Endodermal cell (in vitro differentiated cells): ENCODE measurements around the gene MPST. TPM values are rescaled to one million over a fixed set of nuclear protein-coding genes. Genes with fewer than 3 reads are reported as not detected.

Experiments used
- DNase-seq: peaks from one replicate; pipeline ENCODE4 v3.0.0-alpha.2; 2017
- H3K27ac ChIP-seq: 2 replicates; pipeline ENCODE4 v1.5.1; 2013; ENCODE audit warnings: mild to moderate bottlenecking, low read depth, low read length, moderate library complexity
- H3K27me3 ChIP-seq: 2 replicates; pipeline ENCODE4 v1.6.1; 2013; ENCODE audit warnings: mild to moderate bottlenecking, low read length, moderate library complexity; ENCODE audit not compliant: insufficient read depth, control insufficient read depth, poor library complexity, severe bottlenecking
- H3K36me3 ChIP-seq: 2 replicates; pipeline ENCODE4 v1.7.0; 2013; ENCODE audit warnings: mild to moderate bottlenecking, low read length, moderate library complexity; ENCODE audit not compliant: control insufficient read depth, insufficient read depth
- H3K4me1 ChIP-seq: one replicate; pipeline ENCODE4 v1.7.0; 2013; ENCODE audit warnings: low read length; ENCODE audit not compliant: control insufficient read depth, insufficient read depth
- H3K4me3 ChIP-seq: 2 replicates; pipeline ENCODE4 v1.5.1; 2013; ENCODE audit warnings: mild to moderate bottlenecking, low read length, moderate library complexity
- H3K9ac ChIP-seq: 2 replicates; pipeline ENCODE4 v1.6.1; 2013; ENCODE audit warnings: mild to moderate bottlenecking, low read length, moderate library complexity; ENCODE audit not compliant: poor library complexity, severe bottlenecking; ENCODE audit errors: extremely low read depth
- H3K9me3 ChIP-seq: 2 replicates; pipeline ENCODE4 v1.6.1; 2013; ENCODE audit warnings: mild to moderate bottlenecking, low read length, moderate library complexity; ENCODE audit not compliant: control insufficient read depth
- H3K27ac Mint-ChIP-seq: 2 replicates; pipeline ENCODE4 v1.8.0; 2020; ENCODE audit warnings: mixed read lengths
- H3K27me3 Mint-ChIP-seq: 2 replicates; pipeline ENCODE4 v1.8.0; 2021; ENCODE audit warnings: mild to moderate bottlenecking, mixed read lengths; ENCODE audit not compliant: insufficient read depth
- H3K36me3 Mint-ChIP-seq: 2 replicates; pipeline ENCODE4 v1.8.0; 2020; ENCODE audit warnings: low read depth, mixed read lengths
- H3K4me1 Mint-ChIP-seq: 2 replicates; pipeline ENCODE4 v1.8.0; 2020; ENCODE audit warnings: mixed read lengths
- H3K4me3 Mint-ChIP-seq: 2 replicates; pipeline ENCODE4 v1.8.0; 2020; ENCODE audit warnings: mild to moderate bottlenecking, moderate library complexity, mixed read lengths
- H3K9me3 Mint-ChIP-seq: 2 replicates; pipeline ENCODE4 v1.8.0; 2020; ENCODE audit warnings: mild to moderate bottlenecking, mixed read lengths
- CTCF ChIP-seq: fragments of 200-600 bp; sonication (generic); conservative IDR thresholded peaks from 2 replicates; pipeline ENCODE4 v1.5.0; 2021; ENCODE audit warnings: antibody characterized with exemption, mild to moderate bottlenecking
- WGBS, 2 experiments: methylation state at CpG; one replicate each; pipeline versions ENCODE4 v1.1.5 to v1.1.7; 2013; ENCODE audit warnings: missing lambda C conversion rate in 2 of 2, mixed read lengths in 1 of 2; ENCODE audit not compliant: insufficient coverage in 1 of 2, insufficient read length in 1 of 2; 5-methylcytosine and 5-hydroxymethylcytosine counted together
- long read RNA-seq, 4 experiments: library from polyadenylated mRNA in 2 of 4; library from RNA in 1 of 4; library from capped mRNA in 1 of 4; stranded (forward) in 3 of 4; unstranded in 1 of 4; transcript quantifications; one replicate each; pipeline ENCODE4 v2.0.0, GENCODE V29; 2020 to 2021; ENCODE audit warnings: inconsistent platforms in 1 of 4
- polyA plus RNA-seq, 2 experiments: library from polyadenylated mRNA; stranded (reverse); fragments of 50-300 nt; gene quantifications; one replicate each; pipeline ENCODE4 v1.2.3, GENCODE V29; 2013
- total RNA-seq, 2 donors: library from RNA; stranded (reverse); fragmentation: NEBNext Ultra II Directional in 1 of 2; extraction: Animal tissue kit (Norgen Biotek cat#: 25700) in 1 of 2; gene quantifications; 2 replicates in 1 of 2; 3 replicates in 1 of 2; pipeline ENCODE4 v1.2.1, GENCODE V29; 2021

The MPST gene
- 10 to 100 TPM; 71.7 to 74.6 TPM for total RNA-seq
- 83.6 TPM for polyA plus RNA-seq (2013, experiment 1 of 2)
- 77.0 TPM for polyA plus RNA-seq (2013, experiment 2 of 2)
- long read RNA-seq, experiment 1, transcript MPST-206 (3 exons, 1,331 nt), result major isoform, 28 of 56 reads
- long read RNA-seq, experiment 1, partial matches to known transcripts, result 23 of 56 reads
- long read RNA-seq, experiment 1, other reads (novel, unspliced or antisense), result 4 of 56 reads
- long read RNA-seq, experiment 2, transcript MPST-203 (3 exons, 1,345 nt), result minor isoform, 28 of 180 reads
- long read RNA-seq, experiment 2, transcript MPST-206 (3 exons, 1,331 nt), result major isoform, 124 of 180 reads
- long read RNA-seq, experiment 2, partial matches to known transcripts, result 5 of 180 reads
- long read RNA-seq, experiment 2, other reads (novel, unspliced or antisense), result 15 of 180 reads
- long read RNA-seq, experiment 3, transcript MPST-203 (3 exons, 1,345 nt), result minor isoform, 90 of 315 reads
- long read RNA-seq, experiment 3, transcript MPST-206 (3 exons, 1,331 nt), result major isoform, 145 of 315 reads
- long read RNA-seq, experiment 3, transcript MPST-205 (4 exons, 1,453 nt), result minor isoform, 5 of 315 reads
- long read RNA-seq, experiment 3, transcript MPST-201 (4 exons, 1,504 nt), result minor isoform, 22 of 315 reads
- long read RNA-seq, experiment 3, partial matches to known transcripts, result 21 of 315 reads
- long read RNA-seq, experiment 3, other reads (novel, unspliced or antisense), result 29 of 315 reads
- long read RNA-seq, experiment 4, partial matches to known transcripts, result 0 of 2 reads
- long read RNA-seq, experiment 4, other reads (novel, unspliced or antisense), result 2 of 2 reads

- Histone ChIP-seq H3K27ac (peak within 1 kb of the TSS; percentile 73), H3K36me3 (peaks cover 18% of the 10 kb centered on the region), H3K4me1 (peaks cover 11% of the 10 kb centered on the region), H3K27me3 (no peaks in the 10 kb centered on the region), H3K4me3 (peak within 1 kb of the TSS; percentile 87), H3K9me3 (no peaks in the 10 kb centered on the region), H3K9ac (peak within 1 kb of the TSS; percentile 73)
- peak; percentile 88 for DNase-seq
- TF ChIP-seq CTCF, result peak; percentile 44
- 0% methylated on average over 25 to 104 of the region's 107 CpGs for WGBS, 2 experiments
- H3K27ac Mint-ChIP-seq, result peak within 1 kb of the TSS; percentile 89
- H3K27me3 Mint-ChIP-seq, result no peaks in the 10 kb centered on the region
- peaks cover 15% of the 10 kb centered on the region for H3K4me1 Mint-ChIP-seq
- H3K9me3 Mint-ChIP-seq, result no peaks in the 10 kb centered on the region
- peak within 1 kb of the TSS; percentile 92 for H3K4me3 Mint-ChIP-seq
- H3K36me3 Mint-ChIP-seq, result peaks cover 19% of the 10 kb centered on the region
Measured at GRCh38 chr22:37019309-37020191, at the start of gene MPST, which contains the start of gene TST. MPST (plus strand) TSS chr22:37019742; CDS start chr22:37019837, 95 bp downstream. TST (minus strand) TSS chr22:37019447; CDS start chr22:37018732, 715 bp downstream.

GRCh38 chr22:36971341-36972125 is 48.0 kb upstream of the MPST start:
- Histone ChIP-seq H3K4me3 (no peak overlapping the region), H3K36me3 (no peaks in the 10 kb centered on the region), H3K4me1 (no peaks in the 10 kb centered on the region), H3K27ac (no peak overlapping the region), H3K27me3 (no peaks in the 10 kb centered on the region), H3K9ac (no peak overlapping the region), H3K9me3 (no peaks in the 10 kb centered on the region)
- no peaks in the 10 kb centered on the region for H3K36me3 Mint-ChIP-seq
- no peak overlapping the region for H3K27ac Mint-ChIP-seq
- 94 to 96% methylated on average over 15 to 19 of the region's 19 CpGs for WGBS, 2 experiments
- no peak for TF ChIP-seq CTCF
- no peaks in the 10 kb centered on the region for H3K4me1 Mint-ChIP-seq
- no peaks in the 10 kb centered on the region for H3K9me3 Mint-ChIP-seq
- peaks cover 3% of the 10 kb centered on the region for H3K27me3 Mint-ChIP-seq
- no peak overlapping the region for H3K4me3 Mint-ChIP-seq
- no peak for DNase-seq
